ENCODE data around the gene STYXL2. TPM values are rescaled to one million over a fixed set of nuclear protein-coding genes. Genes with fewer than 3 reads are reported as not detected.
A peak's percentile ranks its signal among the peaks of the same experiment; 100 is the strongest.

STYXL2 gene
- total and polyA plus RNA-seq, 9 of the 15 experiments (the other 6 are each of a cell fraction or from before 2014, with no cell fraction given), result not detected

- TF ChIP-seq THAP12 (CRISPR knock-in tag; IDR thresholded peaks at IDR 0.05) (no peak), CUX1 (CRISPR knock-in tag; IDR thresholded peaks at IDR 0.05) (no peak), HDAC1 (IDR thresholded peaks at IDR 0.05) (no peak), E2F6 (IDR thresholded peaks at IDR 0.05; ENCODE audit: borderline replicate concordance in 1 of 2, extremely low read depth in 1 of 2, insufficient read depth in 1 of 2, insufficient read length in 1 of 2, low read depth in 1 of 2, low read length in 1 of 2, poor library complexity in 1 of 2, severe bottlenecking in 1 of 2) (peak in 1 of 2 experiments; percentile 15), ZNF76 (CRISPR knock-in tag; IDR thresholded peaks at IDR 0.05; ENCODE audit: borderline replicate concordance) (no peak), RAD21 (CRISPR knock-in tag; conservative IDR thresholded peaks at IDR 0.05 in 1 of 2, IDR thresholded peaks at IDR 0.05 in 1 of 2) (peak in 1 of 2 experiments; percentile 50; a peak in 3 of 4 replicates), GTF2A2 (tag; IDR thresholded peaks at IDR 0.05) (no peak), MAFG (tag; conservative IDR thresholded peaks at IDR 0.05) (no peak)
Observed at GRCh38 chr1:167052389-167052788, 41.5 kb upstream of the STYXL2 start (continued).
